K562 (cell line): ENCODE data around the gene RILP. TPM values are rescaled to one million over a fixed set of nuclear protein-coding genes. Genes with fewer than 3 reads are reported as not detected.

ENCODE experiments used
- BRD9 ChIP-seq: fragments of 450-650 bp; IDR thresholded peaks from 2 replicates; pipeline ENCODE4 v1.6.1; 2018; ENCODE audit warnings: low read depth; ENCODE audit not compliant: partially characterized antibody
- ESRRB ChIP-seq: fragments of 250-450 bp; sonication (Bioruptor Pico); IDR thresholded peaks from 2 replicates; pipeline ENCODE4 v1.5.0; 2020; ENCODE audit warnings: mild to moderate bottlenecking, moderate library complexity, borderline replicate concordance
- EWSR1 ChIP-seq: fragments of 450-650 bp; IDR thresholded peaks from 2 replicates; pipeline ENCODE4 v1.6.1; 2018; ENCODE audit warnings: borderline replicate concordance, mild to moderate bottlenecking, low read depth, moderate library complexity; ENCODE audit not compliant: partially characterized antibody
- HINFP ChIP-seq: fragments of 450-650 bp; conservative IDR thresholded peaks from 2 replicates; pipeline ENCODE4 v1.6.1; 2016; ENCODE audit warnings: missing genetic modification characterization, low read depth, mild to moderate bottlenecking, control low read depth, missing compliant biosample characterization
- HMG20B ChIP-seq: fragments of 250-450 bp; sonication (Bioruptor Pico); IDR thresholded peaks from 2 replicates; pipeline ENCODE4 v1.5.0; 2021; ENCODE audit warnings: mild to moderate bottlenecking
- IRF9 ChIP-seq: fragments of 450-650 bp; IDR thresholded peaks from 2 replicates; pipeline ENCODE4 v1.6.1; 2016; ENCODE audit warnings: missing biosample characterization, missing genetic modification characterization
- MEF2D ChIP-seq: conservative IDR thresholded peaks from 2 replicates; pipeline ENCODE4 v1.6.1; 2016; ENCODE audit warnings: low read depth, missing genetic modification characterization, missing compliant biosample characterization
- MITF ChIP-seq: IDR thresholded peaks from 2 replicates; pipeline ENCODE4 v1.6.1; 2014; ENCODE audit warnings: antibody characterized with exemption
- MTF1 ChIP-seq: fragments of 250-450 bp; sonication (Bioruptor Pico); IDR thresholded peaks from 2 replicates; pipeline ENCODE4 v1.9.0; 2021; ENCODE audit warnings: moderate library complexity, mild to moderate bottlenecking, inconsistent platforms, borderline replicate concordance
- MYC ChIP-seq, 2 experiments: fragments of 250-450 bp in 1 of 2; sonication (Bioruptor Pico) in 1 of 2; IDR thresholded peaks; 2 replicates each; pipeline versions ENCODE4 v1.5.1 to v1.6.1; 2012 to 2021; ENCODE audit warnings: low read depth in 2 of 2, borderline replicate concordance in 1 of 2, improper control_type of control experiment in 1 of 2, low read length in 1 of 2, mild to moderate bottlenecking in 1 of 2, moderate library complexity in 1 of 2
- NONO ChIP-seq, 2 experiments: fragments of 200-400 bp in 1 of 2; fragments of 450-650 bp in 1 of 2; formaldehyde crosslinking in 1 of 2; IDR thresholded peaks; 2 replicates each; pipeline ENCODE4 v1.6.1; 2017; ENCODE audit warnings: low read depth in 2 of 2, mild to moderate bottlenecking in 2 of 2, moderate library complexity in 2 of 2, low read length in 1 of 2
- NR0B1 ChIP-seq: fragments of 450-650 bp; IDR thresholded peaks from one replicate; pipeline ENCODE4 v1.6.1; 2018; ENCODE audit warnings: mild to moderate bottlenecking, moderate library complexity; ENCODE audit not compliant: partially characterized antibody
- POLR2AphosphoS5 ChIP-seq: IDR thresholded peaks from 2 replicates; pipeline ENCODE4 v1.6.1; 2011; ENCODE audit warnings: mild to moderate bottlenecking, low read depth, low read length, moderate library complexity; ENCODE audit not compliant: control insufficient read depth, insufficient read depth
- SMARCB1 ChIP-seq: IDR thresholded peaks from 2 replicates; pipeline ENCODE4 v1.6.1; 2011; ENCODE audit warnings: improper control_type of control experiment, low read depth; ENCODE audit not compliant: insufficient read length
- SMARCC2 ChIP-seq: fragments of 450-650 bp; IDR thresholded peaks from 2 replicates; pipeline ENCODE4 v1.6.1; 2017; ENCODE audit warnings: antibody characterized with exemption, moderate library complexity, mild to moderate bottlenecking, low read depth
- SOX6 ChIP-seq: fragments of 450-650 bp; IDR thresholded peaks from 2 replicates; pipeline ENCODE4 v1.6.1; 2014; ENCODE audit warnings: mild to moderate bottlenecking
- ZNF165 ChIP-seq: fragments of 250-450 bp; sonication (Bioruptor Pico); IDR thresholded peaks from 2 replicates; pipeline ENCODE4 v1.4.0; 2020; ENCODE audit warnings: borderline replicate concordance
- ZNF324 ChIP-seq: fragments of 250-450 bp; sonication (Bioruptor Pico); IDR thresholded peaks from 2 replicates; pipeline ENCODE4 v1.4.0; 2020; ENCODE audit warnings: mild to moderate bottlenecking
- polyA plus RNA-seq, 8 experiments: library from polyadenylated mRNA; depleted of rRNA in 4 of 8; stranded (reverse) in 5 of 8; unstranded in 3 of 8; fragments of >200 nt; fragmentation: Nextera tagmentation in 2 of 8; fragmentation: Illumina TruSeq in 1 of 8; extraction: Ambion mirVana in 2 of 8; extraction: Trizol in 1 of 8; gene quantifications; 2 replicates each; pipeline versions ENCODE4 v1.2.1 to v1.2.3, GENCODE V29; 2011 to 2014; ENCODE audit warnings: inconsistent platforms in 1 of 8, missing spikeins in 1 of 8
- total RNA-seq, 7 experiments: library from RNA; depleted of rRNA in 6 of 7; stranded (reverse); fragments of >200 nt in 6 of 7; fragmentation: Illumina TruSeq in 2 of 7; extraction: Trizol in 2 of 7; gene quantifications; 2 replicates each; pipeline versions ENCODE4 v1.2.1 to v1.2.3, GENCODE V29; 2011 to 2021; ENCODE audit warnings: low replicate concordance in 1 of 7
- TF ChIP-seq, protein P1 (sequence below): fragments of 250-450 bp; sonication (Bioruptor Pico); IDR thresholded peaks from 2 replicates; pipeline ENCODE4 v1.5.0; 2021

The RILP gene
- total and polyA plus RNA-seq, 9 of the 15 experiments (the other 6 are each of a cell fraction or from before 2014, with no cell fraction given) = 0.75 to 54.9 (median 27.8) TPM

DNA sequence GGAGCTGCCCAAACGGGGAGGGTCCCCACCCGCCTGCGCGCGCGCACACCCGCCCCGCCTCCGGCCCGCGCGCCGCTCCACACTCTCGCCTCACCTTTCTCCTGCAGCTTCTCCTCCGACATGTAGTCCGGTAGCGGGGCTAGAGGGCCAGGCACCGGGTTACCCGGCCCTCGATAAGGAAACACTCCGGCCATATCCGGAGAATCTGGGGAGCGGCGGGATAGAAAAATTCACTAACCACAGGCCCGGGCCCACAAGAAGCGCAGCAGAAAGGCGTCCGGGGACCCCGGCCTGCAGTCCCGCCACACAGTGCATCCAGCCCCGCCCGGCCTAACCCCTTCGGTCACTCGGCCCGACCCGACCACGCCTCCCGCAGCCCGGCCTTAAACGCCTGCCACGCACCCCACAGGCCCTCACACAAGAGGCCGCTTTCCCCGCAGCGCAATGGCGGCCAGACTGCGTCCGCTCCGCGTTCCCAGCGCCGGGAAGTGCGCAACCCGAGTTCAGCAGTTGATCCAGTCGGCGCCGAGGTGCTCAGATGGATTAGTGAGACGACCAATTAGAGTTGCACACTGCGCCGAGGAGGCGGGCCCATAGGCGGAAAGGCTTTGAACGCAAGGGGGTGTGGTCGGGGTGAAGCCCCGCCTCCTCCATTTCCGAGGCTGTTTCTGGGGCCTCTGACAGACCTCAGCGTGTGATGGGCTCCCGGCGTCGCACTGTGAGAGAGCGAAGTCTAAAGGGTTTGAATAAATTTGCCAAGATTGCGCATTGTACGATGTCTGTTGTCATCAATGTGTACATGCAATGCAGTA is 34.9 kb upstream of the RILP start, which contains the start of gene PRPF8 (continued):
- TF ChIP-seq, protein P1, sequence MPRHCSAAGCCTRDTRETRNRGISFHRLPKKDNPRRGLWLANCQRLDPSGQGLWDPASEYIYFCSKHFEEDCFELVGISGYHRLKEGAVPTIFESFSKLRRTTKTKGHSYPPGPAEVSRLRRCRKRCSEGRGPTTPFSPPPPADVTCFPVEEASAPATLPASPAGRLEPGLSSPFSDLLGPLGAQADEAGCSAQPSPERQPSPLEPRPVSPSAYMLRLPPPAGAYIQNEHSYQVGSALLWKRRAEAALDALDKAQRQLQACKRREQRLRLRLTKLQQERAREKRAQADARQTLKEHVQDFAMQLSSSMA (CRISPR knock-in tag) = no peak
- TF ChIP-seq NONO (IDR thresholded peaks at IDR 0.05; ENCODE audit: low read depth in 2 of 2, low read length in 1 of 2) = peak in 1 of 2 experiments; percentile 80; a peak in 1 of 4 replicates
- TF ChIP-seq ESRRB = no peak
- no peak for TF ChIP-seq EWSR1
- 0 out of 2 replicates have a peak, but pooled peaks have one; percentile 15 for TF ChIP-seq SOX6
- no peak for TF ChIP-seq IRF9 (tag)
- TF ChIP-seq MTF1 (CRISPR knock-in tag) = no peak
- TF ChIP-seq NR0B1 = no peak
- TF ChIP-seq POLR2AphosphoS5 = peak; percentile 71; the same call in 1 of the 2 replicates
- TF ChIP-seq SMARCB1 = no peak
- no peak for TF ChIP-seq MITF
- TF ChIP-seq BRD9 = no peak
- TF ChIP-seq ZNF324 (CRISPR knock-in tag) = no peak
- TF ChIP-seq HMG20B (CRISPR knock-in tag) = no peak
- no peak for TF ChIP-seq ZNF165 (CRISPR knock-in tag)
- no peak for TF ChIP-seq HINFP (tag)
- TF ChIP-seq MEF2D (tag) = no peak
- 0 out of 2 replicates have a peak, but pooled peaks have one; percentile 65 for TF ChIP-seq MYC (IDR thresholded peaks at IDR 0.05; ENCODE audit: low read depth, low read length)
- peak; percentile 79; the same call in 1 of the 2 replicates for TF ChIP-seq MYC (CRISPR knock-in tag; IDR thresholded peaks at IDR 0.05; ENCODE audit: borderline replicate concordance, low read depth)
- no peak for TF ChIP-seq SMARCC2
